ENCODE measurements around the gene SPEG. TPM values are rescaled to one million over a fixed set of nuclear protein-coding genes. Genes with fewer than 3 reads are reported as not detected.

Gene SPEG
- total and polyA plus RNA-seq, 3 donors from 2014 or later = 16.0 to 24.3 (median 23.0) TPM

DNA sequence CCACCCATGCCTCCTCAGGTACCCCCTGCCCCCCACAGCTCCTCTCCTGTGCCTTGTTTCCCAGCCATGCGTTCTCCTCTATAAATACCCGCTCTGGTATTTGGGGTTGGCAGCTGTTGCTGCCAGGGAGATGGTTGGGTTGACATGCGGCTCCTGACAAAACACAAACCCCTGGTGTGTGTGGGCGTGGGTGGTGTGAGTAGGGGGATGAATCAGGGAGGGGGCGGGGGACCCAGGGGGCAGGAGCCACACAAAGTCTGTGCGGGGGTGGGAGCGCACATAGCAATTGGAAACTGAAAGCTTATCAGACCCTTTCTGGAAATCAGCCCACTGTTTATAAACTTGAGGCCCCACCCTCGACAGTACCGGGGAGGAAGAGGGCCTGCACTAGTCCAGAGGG is 17.3 kb upstream of the SPEG start:
- TF ChIP-seq, protein P1, sequence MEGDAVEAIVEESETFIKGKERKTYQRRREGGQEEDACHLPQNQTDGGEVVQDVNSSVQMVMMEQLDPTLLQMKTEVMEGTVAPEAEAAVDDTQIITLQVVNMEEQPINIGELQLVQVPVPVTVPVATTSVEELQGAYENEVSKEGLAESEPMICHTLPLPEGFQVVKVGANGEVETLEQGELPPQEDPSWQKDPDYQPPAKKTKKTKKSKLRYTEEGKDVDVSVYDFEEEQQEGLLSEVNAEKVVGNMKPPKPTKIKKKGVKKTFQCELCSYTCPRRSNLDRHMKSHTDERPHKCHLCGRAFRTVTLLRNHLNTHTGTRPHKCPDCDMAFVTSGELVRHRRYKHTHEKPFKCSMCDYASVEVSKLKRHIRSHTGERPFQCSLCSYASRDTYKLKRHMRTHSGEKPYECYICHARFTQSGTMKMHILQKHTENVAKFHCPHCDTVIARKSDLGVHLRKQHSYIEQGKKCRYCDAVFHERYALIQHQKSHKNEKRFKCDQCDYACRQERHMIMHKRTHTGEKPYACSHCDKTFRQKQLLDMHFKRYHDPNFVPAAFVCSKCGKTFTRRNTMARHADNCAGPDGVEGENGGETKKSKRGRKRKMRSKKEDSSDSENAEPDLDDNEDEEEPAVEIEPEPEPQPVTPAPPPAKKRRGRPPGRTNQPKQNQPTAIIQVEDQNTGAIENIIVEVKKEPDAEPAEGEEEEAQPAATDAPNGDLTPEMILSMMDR (IDR thresholded peaks at IDR 0.05) = no peak
- no peak for TF ChIP-seq POLR2A (IDR thresholded peaks at IDR 0.05)
- 65 to 67% methylated on average over 5 to 9 of the region's 9 CpGs for WGBS, 2 donors
- Histone ChIP-seq H3K4me3 (no peak overlapping the region), H3K27me3 (no peaks in the 10 kb centered on the region), H3K4me1 (no peaks in the 10 kb centered on the region), H3K9me3 (no peaks in the 10 kb centered on the region), H3K27ac (no peak overlapping the region), H3K36me3 (ENCODE audit: low read depth, missing control alignments) (no peaks in the 10 kb centered on the region)
- no peak for DNase-seq
- intact Hi-C loops (cut with DNase I; ENCODE audit: low total_unique reads) = no loop called here

DNA sequence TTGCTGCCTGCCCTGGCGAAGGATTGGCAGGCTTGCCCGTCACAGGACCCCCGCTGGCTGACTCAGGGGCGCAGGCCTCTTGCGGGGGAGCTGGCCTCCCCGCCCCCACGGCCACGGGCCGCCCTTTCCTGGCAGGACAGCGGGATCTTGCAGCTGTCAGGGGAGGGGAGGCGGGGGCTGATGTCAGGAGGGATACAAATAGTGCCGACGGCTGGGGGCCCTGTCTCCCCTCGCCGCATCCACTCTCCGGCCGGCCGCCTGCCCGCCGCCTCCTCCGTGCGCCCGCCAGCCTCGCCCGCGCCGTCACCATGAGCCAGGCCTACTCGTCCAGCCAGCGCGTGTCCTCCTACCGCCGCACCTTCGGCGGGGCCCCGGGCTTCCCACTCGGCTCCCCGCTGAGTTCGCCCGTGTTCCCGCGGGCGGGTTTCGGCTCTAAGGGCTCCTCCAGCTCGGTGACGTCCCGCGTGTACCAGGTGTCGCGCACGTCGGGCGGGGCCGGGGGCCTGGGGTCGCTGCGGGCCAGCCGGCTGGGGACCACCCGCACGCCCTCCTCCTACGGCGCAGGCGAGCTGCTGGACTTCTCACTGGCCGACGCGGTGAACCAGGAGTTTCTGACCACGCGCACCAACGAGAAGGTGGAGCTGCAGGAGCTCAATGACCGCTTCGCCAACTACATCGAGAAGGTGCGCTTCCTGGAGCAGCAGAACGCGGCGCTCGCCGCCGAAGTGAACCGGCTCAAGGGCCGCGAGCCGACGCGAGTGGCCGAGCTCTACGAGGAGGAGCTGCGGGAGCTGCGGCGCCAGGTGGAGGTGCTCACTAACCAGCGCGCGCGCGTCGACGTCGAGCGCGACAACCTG is 16.3 kb upstream of the SPEG start, which contains the start of gene DES:
DES (plus strand) TSS at position 223 of the 857 bp plus-strand sequence; CDS start at position 309, 86 bp downstream.
- H3K27ac ChIP-seq = peak within 1 kb of the TSS; percentile 4 to 70
- H3K4me3 ChIP-seq = peak within 1 kb of the TSS; percentile 33 to 50
- intact Hi-C loops (cut with DNase I; ENCODE audit: low total_unique reads) = no loop called here
- DNase-seq = peak; percentile 44
- H3K9me3 ChIP-seq = no peaks in the 10 kb centered on the region
- H3K36me3 ChIP-seq (ENCODE audit: low read depth, missing control alignments) = no peaks in the 10 kb centered on the region
- WGBS, 2 donors = 6 to 9% methylated on average over 20 to 86 of the region's 98 CpGs
- TF ChIP-seq POLR2A (IDR thresholded peaks at IDR 0.05) = no peak
- TF ChIP-seq, protein P1 (IDR thresholded peaks at IDR 0.05) = no peak
- H3K27me3 ChIP-seq = no peaks in the 10 kb centered on the region
- no peaks in the 10 kb centered on the region for H3K4me1 ChIP-seq

DNA sequence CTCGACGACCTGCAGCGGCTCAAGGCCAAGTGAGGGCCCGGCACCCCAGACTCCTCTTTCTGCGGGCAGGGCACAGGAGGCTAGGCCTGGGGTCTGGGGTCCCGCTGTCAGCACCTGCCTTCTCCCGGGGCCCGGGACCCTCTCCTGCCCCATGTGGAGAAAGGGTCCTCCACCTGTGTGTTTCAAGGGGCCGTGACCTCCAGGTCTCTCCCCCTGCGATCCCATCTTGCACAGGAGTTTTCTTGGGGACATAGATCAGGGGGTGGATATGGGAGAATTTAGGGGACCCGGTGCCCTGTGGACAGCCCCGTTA is 15.7 kb upstream of the SPEG start:
- no peaks in the 10 kb centered on the region for H3K9me3 ChIP-seq
- no peak overlapping the region for H3K27ac ChIP-seq
- intact Hi-C loops (cut with DNase I; ENCODE audit: low total_unique reads) = no loop called here
- 31 to 43% methylated on average over 6 to 12 of the region's 12 CpGs for WGBS, 2 donors
- no peaks in the 10 kb centered on the region for H3K36me3 ChIP-seq (ENCODE audit: low read depth, missing control alignments)
- no peak for DNase-seq
- H3K4me3 ChIP-seq = peak overlapping the region; percentile 33 to 50
- no peaks in the 10 kb centered on the region for H3K4me1 ChIP-seq
- H3K27me3 ChIP-seq = no peaks in the 10 kb centered on the region
- no peak for TF ChIP-seq POLR2A (IDR thresholded peaks at IDR 0.05)
- TF ChIP-seq, protein P1 (IDR thresholded peaks at IDR 0.05) = no peak

DNA sequence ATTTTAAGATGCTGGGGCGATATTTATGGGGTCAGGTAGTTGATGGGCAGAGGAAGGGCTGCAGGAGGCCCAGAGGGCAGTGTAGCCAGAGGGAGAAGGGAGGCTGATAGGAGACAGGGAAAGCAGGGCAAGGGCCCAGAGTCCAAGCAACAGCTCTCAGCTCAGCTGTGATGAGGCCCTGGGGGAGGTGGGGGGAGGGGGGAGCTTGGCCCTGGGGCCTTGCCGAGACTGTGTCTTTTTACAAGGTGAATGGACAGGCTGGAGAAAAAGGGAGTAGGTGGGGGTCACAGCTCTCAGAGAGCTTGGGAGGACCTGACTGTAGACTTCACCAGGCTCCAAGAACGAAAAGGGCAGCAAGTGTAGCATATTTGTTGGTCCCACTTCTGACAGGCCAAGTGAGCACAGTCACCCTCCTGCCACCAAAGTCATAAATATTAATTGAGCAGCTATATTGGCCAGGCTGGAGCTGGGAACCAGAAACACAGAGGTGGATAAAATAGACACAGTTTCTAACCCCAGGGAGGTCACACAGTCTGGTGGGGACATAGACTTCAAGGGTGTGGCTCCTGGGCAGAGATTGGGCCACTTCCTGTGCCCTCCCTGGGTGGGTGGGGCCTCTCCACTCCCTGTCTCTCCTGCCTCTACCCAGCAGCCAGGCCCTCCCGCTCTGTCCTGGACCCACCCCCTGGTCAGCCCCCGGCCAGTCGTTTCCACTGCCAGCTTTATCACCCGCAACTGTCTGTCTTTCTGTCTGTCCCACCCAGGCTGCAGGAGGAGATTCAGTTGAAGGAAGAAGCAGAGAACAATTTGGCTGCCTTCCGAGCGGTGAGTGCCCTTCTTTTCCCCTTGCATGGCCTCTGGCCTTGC is 15.1 kb upstream of the SPEG start:
- intact Hi-C loops (cut with DNase I; ENCODE audit: low total_unique reads) = no loop called here
- H3K4me3 ChIP-seq = no peak overlapping the region
- 67 to 73% methylated on average over 8 to 9 of the region's 9 CpGs for WGBS, 2 donors
- H3K9me3 ChIP-seq = no peaks in the 10 kb centered on the region
- H3K36me3 ChIP-seq (ENCODE audit: low read depth, missing control alignments) = no peaks in the 10 kb centered on the region
- no peak overlapping the region for H3K27ac ChIP-seq
- no peak for DNase-seq
- H3K27me3 ChIP-seq = no peaks in the 10 kb centered on the region
- no peaks in the 10 kb centered on the region for H3K4me1 ChIP-seq
- TF ChIP-seq POLR2A (IDR thresholded peaks at IDR 0.05) = no peak
- TF ChIP-seq, protein P1 (IDR thresholded peaks at IDR 0.05) = no peak
